ENCODE data around the gene LAG3. TPM values are rescaled to one million over a fixed set of nuclear protein-coding genes. Genes with fewer than 3 reads are reported as not detected.

Gene LAG3
- total RNA-seq, 4 donors from 2014 or later: 1.2 to 4.0 (median 2.9) TPM

DNA sequence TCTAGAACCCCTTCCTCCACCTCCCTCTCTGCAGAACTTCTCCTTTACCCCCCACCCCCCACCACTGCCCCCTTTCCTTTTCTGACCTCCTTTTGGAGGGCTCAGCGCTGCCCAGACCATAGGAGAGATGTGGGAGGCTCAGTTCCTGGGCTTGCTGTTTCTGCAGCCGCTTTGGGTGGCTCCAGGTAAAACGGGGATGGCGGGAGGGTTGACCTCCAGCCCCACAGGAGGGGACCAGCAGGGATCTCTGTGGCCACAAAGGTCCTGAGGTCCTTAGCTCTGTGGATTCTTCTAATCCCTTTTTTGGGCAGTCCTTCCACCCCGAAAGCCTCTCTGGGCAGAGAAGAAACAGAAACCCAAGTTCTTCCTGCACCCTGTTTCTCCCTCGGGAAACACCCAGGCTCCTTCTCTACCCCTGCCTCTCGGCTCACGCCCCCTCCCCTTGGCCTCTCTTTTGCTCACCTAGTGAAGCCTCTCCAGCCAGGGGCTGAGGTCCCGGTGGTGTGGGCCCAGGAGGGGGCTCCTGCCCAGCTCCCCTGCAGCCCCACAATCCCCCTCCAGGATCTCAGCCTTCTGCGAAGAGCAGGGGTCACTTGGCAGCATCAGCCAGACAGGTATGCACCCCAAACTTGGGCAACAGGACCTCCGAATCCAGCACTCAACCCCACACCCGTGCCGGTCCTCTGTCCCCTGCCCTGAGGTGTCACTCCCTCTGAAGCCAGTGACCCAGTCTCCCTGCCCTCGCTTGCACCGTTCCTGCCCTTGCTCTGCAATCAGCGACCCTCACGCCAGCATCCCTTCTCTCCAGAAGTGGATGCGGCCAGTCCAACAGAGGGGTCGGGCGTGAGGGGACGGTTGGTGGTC lies 638 bp downstream of the LAG3 start:
- Histone ChIP-seq H3K27me3 (no peaks in the 10 kb centered on the region), H3K4me3 (peak overlapping the region in 2 of 4 donors; percentile 27 to 32), H3K4me1 (peaks cover 3 to 63% (median 30%) of the 10 kb centered on the region in 4 donors), H3K27ac (peak overlapping the region in 3 of 4 donors; percentile 59 to 96 (median 75)), H3K9me3 (no peaks in the 10 kb centered on the region), H3K36me3 (peaks cover 0 to 41% (median 0%) of the 10 kb centered on the region in 3 donors)
- no peak for TF ChIP-seq POLR2A (IDR thresholded peaks at IDR 0.05)
- TF ChIP-seq, protein P1, sequence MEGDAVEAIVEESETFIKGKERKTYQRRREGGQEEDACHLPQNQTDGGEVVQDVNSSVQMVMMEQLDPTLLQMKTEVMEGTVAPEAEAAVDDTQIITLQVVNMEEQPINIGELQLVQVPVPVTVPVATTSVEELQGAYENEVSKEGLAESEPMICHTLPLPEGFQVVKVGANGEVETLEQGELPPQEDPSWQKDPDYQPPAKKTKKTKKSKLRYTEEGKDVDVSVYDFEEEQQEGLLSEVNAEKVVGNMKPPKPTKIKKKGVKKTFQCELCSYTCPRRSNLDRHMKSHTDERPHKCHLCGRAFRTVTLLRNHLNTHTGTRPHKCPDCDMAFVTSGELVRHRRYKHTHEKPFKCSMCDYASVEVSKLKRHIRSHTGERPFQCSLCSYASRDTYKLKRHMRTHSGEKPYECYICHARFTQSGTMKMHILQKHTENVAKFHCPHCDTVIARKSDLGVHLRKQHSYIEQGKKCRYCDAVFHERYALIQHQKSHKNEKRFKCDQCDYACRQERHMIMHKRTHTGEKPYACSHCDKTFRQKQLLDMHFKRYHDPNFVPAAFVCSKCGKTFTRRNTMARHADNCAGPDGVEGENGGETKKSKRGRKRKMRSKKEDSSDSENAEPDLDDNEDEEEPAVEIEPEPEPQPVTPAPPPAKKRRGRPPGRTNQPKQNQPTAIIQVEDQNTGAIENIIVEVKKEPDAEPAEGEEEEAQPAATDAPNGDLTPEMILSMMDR (IDR thresholded peaks at IDR 0.05): no peak
- TF ChIP-seq EP300 (IDR thresholded peaks at IDR 0.05): no peak
- DNase-seq (ENCODE audit: low spot score in 2 of 2): no peak
- 65 to 74% methylated on average over 20 to 21 of the region's 21 CpGs for WGBS, 2 donors

- DNase-seq (ENCODE audit: low spot score in 2 of 2): no peak
- peak overlapping the region in 2 of 4 donors; percentile 25 to 27 for H3K4me3 ChIP-seq
- H3K27me3 ChIP-seq: no peaks in the 10 kb centered on the region
- no peaks in the 10 kb centered on the region for H3K9me3 ChIP-seq
- 36 to 44% methylated on average over 17 to 41 of the region's 60 CpGs for WGBS, 2 donors
- peaks cover under 1 to 63% (median 25%) of the 10 kb centered on the region in 4 donors for H3K4me1 ChIP-seq
- peaks cover 0 to 41% (median 0%) of the 10 kb centered on the region in 3 donors for H3K36me3 ChIP-seq
- TF ChIP-seq POLR2A (IDR thresholded peaks at IDR 0.05) (no peak), EP300 (IDR thresholded peaks at IDR 0.05) (no peak)
- TF ChIP-seq, protein P1 (IDR thresholded peaks at IDR 0.05): no peak
- peak overlapping the region in 1 of 4 donors; percentile 59 for H3K27ac ChIP-seq
These were observed 1.5 kb downstream of the LAG3 start for GRCh38 chr12:6773590-6774351.

DNA sequence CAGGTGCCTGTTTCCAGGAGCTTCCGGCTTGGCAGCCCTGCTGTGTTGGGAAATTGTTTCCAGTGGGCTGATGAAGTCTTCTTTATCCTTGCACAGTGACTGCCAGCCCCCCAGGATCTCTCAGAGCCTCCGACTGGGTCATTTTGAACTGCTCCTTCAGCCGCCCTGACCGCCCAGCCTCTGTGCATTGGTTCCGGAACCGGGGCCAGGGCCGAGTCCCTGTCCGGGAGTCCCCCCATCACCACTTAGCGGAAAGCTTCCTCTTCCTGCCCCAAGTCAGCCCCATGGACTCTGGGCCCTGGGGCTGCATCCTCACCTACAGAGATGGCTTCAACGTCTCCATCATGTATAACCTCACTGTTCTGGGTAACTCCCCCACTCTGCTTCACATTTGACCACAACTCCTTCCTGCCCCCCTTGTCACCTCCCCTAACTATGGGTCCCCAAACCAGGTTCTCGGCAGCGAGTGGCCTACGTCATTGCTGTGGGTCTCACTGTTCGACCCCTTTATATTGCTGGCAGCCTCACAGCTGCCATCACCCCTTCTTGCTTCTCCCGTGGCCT lies 2.3 kb downstream of the LAG3 start:
- Histone ChIP-seq H3K4me1 (peaks cover 0 to 63% (median 19%) of the 10 kb centered on the region in 4 donors), H3K9me3 (no peaks in the 10 kb centered on the region), H3K4me3 (no peak overlapping the region), H3K36me3 (peaks cover 0 to 37% (median 0%) of the 10 kb centered on the region in 3 donors), H3K27me3 (no peaks in the 10 kb centered on the region), H3K27ac (peak overlapping the region in 1 of 4 donors; percentile 59)
- no peak for DNase-seq (ENCODE audit: low spot score in 2 of 2)
- 88 to 92% methylated on average over 15 of the region's 15 CpGs for WGBS, 2 donors
- TF ChIP-seq, protein P1 (IDR thresholded peaks at IDR 0.05): no peak
- TF ChIP-seq POLR2A (IDR thresholded peaks at IDR 0.05) (no peak), EP300 (IDR thresholded peaks at IDR 0.05) (no peak)

- H3K4me1 ChIP-seq: peaks cover 0 to 54% (median 18%) of the 10 kb centered on the region in 4 donors
- H3K36me3 ChIP-seq: peaks cover 0 to 28% (median 0%) of the 10 kb centered on the region in 3 donors
- H3K27ac ChIP-seq: peak overlapping the region in 1 of 4 donors; percentile 49
- DNase-seq (ENCODE audit: low spot score in 2 of 2): no peak
- WGBS, 2 donors: 84 to 87% methylated on average over 16 of the region's 16 CpGs
- no peaks in the 10 kb centered on the region for H3K9me3 ChIP-seq
- no peaks in the 10 kb centered on the region for H3K27me3 ChIP-seq
- H3K4me3 ChIP-seq: no peak overlapping the region
- TF ChIP-seq, protein P1 (IDR thresholded peaks at IDR 0.05): no peak
- TF ChIP-seq EP300 (IDR thresholded peaks at IDR 0.05): no peak
- no peak for TF ChIP-seq POLR2A (IDR thresholded peaks at IDR 0.05)
These were observed 3.2 kb downstream of the LAG3 start for GRCh38 chr12:6775185-6776174.
